SK-N-SH treated with all-trans-retinoic acid at 6 μM for 48 hours (cell line): ENCODE results near the gene SLC50A1.

Experiments
- ATAC-seq: fragments of 200-7000 bp; cut with Tn5 transposase; 3 replicates; pipeline ENCODE4 v1.9.1; 2020; ENCODE audit warnings: mild to moderate bottlenecking, moderate library complexity
- BACH2 ChIP-seq: fragments of 250-450 bp; sonication (Bioruptor Pico); IDR thresholded peaks from 2 replicates; pipeline ENCODE4 v1.9.0; 2021; ENCODE audit warnings: mild to moderate bottlenecking, borderline replicate concordance
- GLIS3 ChIP-seq: fragments of 250-450 bp; sonication (Bioruptor Pico); IDR thresholded peaks from 2 replicates; pipeline ENCODE4 v1.5.0; 2020; ENCODE audit warnings: mild to moderate bottlenecking, moderate library complexity
- OSR1 ChIP-seq: fragments of 250-450 bp; sonication (Bioruptor Pico); IDR thresholded peaks from 2 replicates; pipeline ENCODE4 v1.8.0; 2022; ENCODE audit warnings: moderate library complexity, mild to moderate bottlenecking, inconsistent platforms
- PPARA ChIP-seq: fragments of 250-450 bp; sonication (Bioruptor Pico); IDR thresholded peaks from 2 replicates; pipeline ENCODE4 v1.5.0; 2020; ENCODE audit warnings: mild to moderate bottlenecking, borderline replicate concordance
- RARB ChIP-seq: fragments of 250-450 bp; sonication (Bioruptor Pico); IDR thresholded peaks from 2 replicates; pipeline ENCODE4 v1.8.0; 2021; ENCODE audit warnings: mild to moderate bottlenecking, moderate library complexity
- SNAI2 ChIP-seq: fragments of 250-450 bp; sonication (Bioruptor Pico); IDR thresholded peaks from 2 replicates; pipeline ENCODE4 v1.5.0; 2020; ENCODE audit warnings: mild to moderate bottlenecking, moderate library complexity
- TCF4 ChIP-seq: fragments of 250-450 bp; sonication (Bioruptor Pico); IDR thresholded peaks from 2 replicates; pipeline ENCODE4 v1.8.0; 2021; ENCODE audit warnings: mild to moderate bottlenecking, moderate library complexity, borderline replicate concordance
- TOX ChIP-seq: fragments of 250-450 bp; sonication (Bioruptor Pico); IDR thresholded peaks from 2 replicates; pipeline ENCODE4 v1.8.0; 2021; ENCODE audit warnings: mild to moderate bottlenecking, moderate library complexity, borderline replicate concordance
- ZFP3 ChIP-seq: fragments of 250-450 bp; sonication (Bioruptor Pico); IDR thresholded peaks from 2 replicates; pipeline ENCODE4 v1.5.0; 2020; ENCODE audit warnings: mild to moderate bottlenecking, moderate library complexity
- ZFP30 ChIP-seq: fragments of 450-650 bp; formaldehyde crosslinking; IDR thresholded peaks from 2 replicates; pipeline ENCODE4 v1.5.0; 2022; ENCODE audit warnings: mild to moderate bottlenecking, moderate library complexity
- ZNF70 ChIP-seq: fragments of 450-650 bp; formaldehyde crosslinking; IDR thresholded peaks from 2 replicates; pipeline ENCODE4 v1.5.0; 2020; ENCODE audit warnings: mild to moderate bottlenecking, moderate library complexity
- ZNF8 ChIP-seq: fragments of 450-650 bp; formaldehyde crosslinking; IDR thresholded peaks from 2 replicates; pipeline ENCODE4 v1.5.0; 2020; ENCODE audit warnings: mild to moderate bottlenecking, moderate library complexity
- TF ChIP-seq, protein P1 (sequence below): fragments of 250-450 bp; sonication (Bioruptor Pico); IDR thresholded peaks from 2 replicates; pipeline ENCODE4 v1.5.1; 2020; ENCODE audit warnings: low read depth, mild to moderate bottlenecking, moderate library complexity
- TF ChIP-seq, protein P2 (sequence below): fragments of 250-450 bp; sonication (Bioruptor Pico); IDR thresholded peaks from 2 replicates; pipeline ENCODE4 v1.8.0; 2020; ENCODE audit warnings: mild to moderate bottlenecking, moderate library complexity, borderline replicate concordance
- TF ChIP-seq, protein P3 (sequence below): fragments of 250-450 bp; sonication (Bioruptor Pico); IDR thresholded peaks from 2 replicates; pipeline ENCODE4 v1.8.0; 2021; ENCODE audit warnings: low read depth, mild to moderate bottlenecking, moderate library complexity, borderline replicate concordance
- TF ChIP-seq, protein P4 (sequence below): fragments of 250-450 bp; sonication (Bioruptor Pico); IDR thresholded peaks from 2 replicates; pipeline ENCODE4 v1.5.0; 2020; ENCODE audit warnings: mild to moderate bottlenecking, moderate library complexity

SLC50A1 gene

GRCh38 chr1:155093911-155094621 lies 41.6 kb upstream of the SLC50A1 start:
- peak; percentile 85 for ATAC-seq
- TF ChIP-seq ZNF8 (no peak), OSR1 (CRISPR knock-in tag) (no peak), ZFP30 (no peak), SNAI2 (CRISPR knock-in tag) (no peak), TOX (CRISPR knock-in tag) (no peak), BACH2 (no peak), ZNF70 (CRISPR knock-in tag) (no peak), TCF4 (CRISPR knock-in tag) (no peak), ZFP3 (CRISPR knock-in tag) (no peak), RARB (CRISPR knock-in tag) (no peak)
- TF ChIP-seq, protein P1, sequence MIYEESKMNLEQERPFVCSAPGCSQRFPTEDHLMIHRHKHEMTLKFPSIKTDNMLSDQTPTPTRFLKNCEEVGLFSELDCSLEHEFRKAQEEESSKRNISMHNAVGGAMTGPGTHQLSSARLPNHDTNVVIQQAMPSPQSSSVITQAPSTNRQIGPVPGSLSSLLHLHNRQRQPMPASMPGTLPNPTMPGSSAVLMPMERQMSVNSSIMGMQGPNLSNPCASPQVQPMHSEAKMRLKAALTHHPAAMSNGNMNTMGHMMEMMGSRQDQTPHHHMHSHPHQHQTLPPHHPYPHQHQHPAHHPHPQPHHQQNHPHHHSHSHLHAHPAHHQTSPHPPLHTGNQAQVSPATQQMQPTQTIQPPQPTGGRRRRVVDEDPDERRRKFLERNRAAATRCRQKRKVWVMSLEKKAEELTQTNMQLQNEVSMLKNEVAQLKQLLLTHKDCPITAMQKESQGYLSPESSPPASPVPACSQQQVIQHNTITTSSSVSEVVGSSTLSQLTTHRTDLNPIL (CRISPR knock-in tag), result no peak
- TF ChIP-seq, protein P2, sequence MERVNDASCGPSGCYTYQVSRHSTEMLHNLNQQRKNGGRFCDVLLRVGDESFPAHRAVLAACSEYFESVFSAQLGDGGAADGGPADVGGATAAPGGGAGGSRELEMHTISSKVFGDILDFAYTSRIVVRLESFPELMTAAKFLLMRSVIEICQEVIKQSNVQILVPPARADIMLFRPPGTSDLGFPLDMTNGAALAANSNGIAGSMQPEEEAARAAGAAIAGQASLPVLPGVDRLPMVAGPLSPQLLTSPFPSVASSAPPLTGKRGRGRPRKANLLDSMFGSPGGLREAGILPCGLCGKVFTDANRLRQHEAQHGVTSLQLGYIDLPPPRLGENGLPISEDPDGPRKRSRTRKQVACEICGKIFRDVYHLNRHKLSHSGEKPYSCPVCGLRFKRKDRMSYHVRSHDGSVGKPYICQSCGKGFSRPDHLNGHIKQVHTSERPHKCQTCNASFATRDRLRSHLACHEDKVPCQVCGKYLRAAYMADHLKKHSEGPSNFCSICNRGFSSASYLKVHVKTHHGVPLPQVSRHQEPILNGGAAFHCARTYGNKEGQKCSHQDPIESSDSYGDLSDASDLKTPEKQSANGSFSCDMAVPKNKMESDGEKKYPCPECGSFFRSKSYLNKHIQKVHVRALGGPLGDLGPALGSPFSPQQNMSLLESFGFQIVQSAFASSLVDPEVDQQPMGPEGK (CRISPR knock-in tag), result no peak

GRCh38 chr1:155094622-155094948 lies 41.1 kb upstream of the SLC50A1 start:
- peak; percentile 2; the same call in 2 of the 3 replicates for ATAC-seq
- TF ChIP-seq, protein P3, sequence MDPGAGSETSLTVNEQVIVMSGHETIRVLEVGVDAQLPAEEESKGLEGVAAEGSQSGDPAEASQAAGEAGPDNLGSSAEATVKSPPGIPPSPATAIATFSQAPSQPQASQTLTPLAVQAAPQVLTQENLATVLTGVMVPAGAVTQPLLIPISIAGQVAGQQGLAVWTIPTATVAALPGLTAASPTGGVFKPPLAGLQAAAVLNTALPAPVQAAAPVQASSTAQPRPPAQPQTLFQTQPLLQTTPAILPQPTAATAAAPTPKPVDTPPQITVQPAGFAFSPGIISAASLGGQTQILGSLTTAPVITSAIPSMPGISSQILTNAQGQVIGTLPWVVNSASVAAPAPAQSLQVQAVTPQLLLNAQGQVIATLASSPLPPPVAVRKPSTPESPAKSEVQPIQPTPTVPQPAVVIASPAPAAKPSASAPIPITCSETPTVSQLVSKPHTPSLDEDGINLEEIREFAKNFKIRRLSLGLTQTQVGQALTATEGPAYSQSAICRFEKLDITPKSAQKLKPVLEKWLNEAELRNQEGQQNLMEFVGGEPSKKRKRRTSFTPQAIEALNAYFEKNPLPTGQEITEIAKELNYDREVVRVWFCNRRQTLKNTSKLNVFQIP, result no peak

DNA sequence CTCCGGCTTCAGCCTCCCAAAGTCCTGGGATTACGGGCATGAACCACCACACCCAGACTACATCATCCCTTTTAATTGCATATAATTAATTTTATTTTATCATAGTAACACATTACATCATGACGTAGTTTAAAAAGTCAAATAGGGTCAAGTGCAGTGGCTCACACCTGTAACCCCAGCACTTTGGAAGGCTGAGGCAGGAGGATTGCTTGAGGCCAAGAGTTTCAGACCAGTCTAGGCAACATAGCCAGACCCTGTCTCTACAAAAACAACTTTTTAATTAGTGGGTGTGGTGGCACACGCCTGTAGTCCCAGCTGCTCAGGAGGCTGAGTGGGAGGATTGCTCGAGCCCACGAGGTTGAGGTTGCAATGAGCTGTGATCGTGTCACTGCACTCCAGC lies 36.3 kb upstream of the SLC50A1 start:
- TF ChIP-seq GLIS3 (CRISPR knock-in tag), result no peak
- no peak for ATAC-seq

DNA sequence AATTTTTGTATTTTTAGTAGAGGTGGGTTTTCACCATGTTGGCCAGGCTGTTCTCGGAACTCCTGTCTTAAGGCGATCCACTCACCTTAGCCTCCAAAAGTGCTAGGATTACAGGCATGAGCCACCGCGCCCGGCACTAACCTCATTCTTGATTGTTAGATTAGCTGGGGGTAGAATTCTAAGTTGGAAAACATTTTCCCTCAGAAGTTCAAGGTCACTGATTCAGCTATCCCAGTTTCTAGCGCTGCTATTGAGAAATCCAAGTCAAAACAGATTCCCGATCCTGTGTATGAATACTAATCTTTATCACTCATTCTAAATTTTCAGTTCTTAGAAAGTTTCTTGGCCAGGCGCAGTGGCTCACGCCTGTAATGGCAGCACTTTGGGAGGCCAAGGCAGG lies 32.3 kb upstream of the SLC50A1 start:
- ATAC-seq, result no peak
- TF ChIP-seq BACH2 (no peak), ZNF70 (CRISPR knock-in tag) (no peak), ZNF8 (no peak), ZFP3 (CRISPR knock-in tag) (no peak), PPARA (CRISPR knock-in tag) (no peak)
- TF ChIP-seq, protein P4, sequence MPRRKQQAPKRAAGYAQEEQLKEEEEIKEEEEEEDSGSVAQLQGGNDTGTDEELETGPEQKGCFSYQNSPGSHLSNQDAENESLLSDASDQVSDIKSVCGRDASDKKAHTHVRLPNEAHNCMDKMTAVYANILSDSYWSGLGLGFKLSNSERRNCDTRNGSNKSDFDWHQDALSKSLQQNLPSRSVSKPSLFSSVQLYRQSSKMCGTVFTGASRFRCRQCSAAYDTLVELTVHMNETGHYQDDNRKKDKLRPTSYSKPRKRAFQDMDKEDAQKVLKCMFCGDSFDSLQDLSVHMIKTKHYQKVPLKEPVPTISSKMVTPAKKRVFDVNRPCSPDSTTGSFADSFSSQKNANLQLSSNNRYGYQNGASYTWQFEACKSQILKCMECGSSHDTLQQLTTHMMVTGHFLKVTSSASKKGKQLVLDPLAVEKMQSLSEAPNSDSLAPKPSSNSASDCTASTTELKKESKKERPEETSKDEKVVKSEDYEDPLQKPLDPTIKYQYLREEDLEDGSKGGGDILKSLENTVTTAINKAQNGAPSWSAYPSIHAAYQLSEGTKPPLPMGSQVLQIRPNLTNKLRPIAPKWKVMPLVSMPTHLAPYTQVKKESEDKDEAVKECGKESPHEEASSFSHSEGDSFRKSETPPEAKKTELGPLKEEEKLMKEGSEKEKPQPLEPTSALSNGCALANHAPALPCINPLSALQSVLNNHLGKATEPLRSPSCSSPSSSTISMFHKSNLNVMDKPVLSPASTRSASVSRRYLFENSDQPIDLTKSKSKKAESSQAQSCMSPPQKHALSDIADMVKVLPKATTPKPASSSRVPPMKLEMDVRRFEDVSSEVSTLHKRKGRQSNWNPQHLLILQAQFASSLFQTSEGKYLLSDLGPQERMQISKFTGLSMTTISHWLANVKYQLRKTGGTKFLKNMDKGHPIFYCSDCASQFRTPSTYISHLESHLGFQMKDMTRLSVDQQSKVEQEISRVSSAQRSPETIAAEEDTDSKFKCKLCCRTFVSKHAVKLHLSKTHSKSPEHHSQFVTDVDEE (CRISPR knock-in tag), result no peak
- TF ChIP-seq, protein P1 (CRISPR knock-in tag), result no peak
